ENCODE measurements around the gene ZNF236. TPM values are rescaled to one million over a fixed set of nuclear protein-coding genes. Genes with fewer than 3 reads are reported as not detected.

The ZNF236 gene
- total RNA-seq, 1 donor from 2014 or later: 13.3 TPM

GRCh38 chr18:76824145-76824676 lies 1.9 kb downstream of the ZNF236 start:
- DNase-seq (ENCODE audit: low read depth): no peak

DNA sequence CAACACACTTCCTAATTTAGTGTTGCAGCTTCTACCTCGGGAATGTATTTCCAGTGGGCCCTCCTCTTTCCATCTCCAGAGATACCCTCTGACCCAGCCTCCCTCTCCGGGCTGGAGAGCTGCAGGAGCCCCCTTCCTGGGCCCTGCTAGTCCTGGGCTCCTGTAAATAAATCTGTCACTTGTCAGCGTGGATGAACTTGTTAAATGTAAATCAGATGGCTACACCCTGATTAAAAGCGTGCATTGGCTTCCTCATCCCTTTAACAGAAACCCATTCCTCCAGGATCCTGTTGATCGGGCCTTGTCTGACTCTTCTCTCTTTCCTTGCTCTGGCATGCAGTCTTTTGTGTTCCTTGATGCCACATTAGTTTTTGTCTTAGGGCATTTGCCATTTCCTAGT lies 2.4 kb downstream of the ZNF236 start:
- Histone ChIP-seq H3K79me2 (ENCODE audit: insufficient read depth, low read length) (peaks cover 88% of the 10 kb centered on the region), H3K27ac (ENCODE audit: low read depth, low read length) (no peak overlapping the region), H3K4me3 (ENCODE audit: insufficient read depth, low read depth, low read length) (no peak overlapping the region), H3K36me3 (ENCODE audit: insufficient read depth, low read length) (peaks cover 4% of the 10 kb centered on the region), H3K9ac (ENCODE audit: low read length) (no peak overlapping the region), H3K9me3 (ENCODE audit: insufficient read depth, low read depth, low read length) (no peaks in the 10 kb centered on the region), H3K4me1 (ENCODE audit: insufficient read depth, low read length) (peaks cover 15% of the 10 kb centered on the region), H3K27me3 (ENCODE audit: insufficient read depth, low read length) (no peaks in the 10 kb centered on the region), H2AFZ (ENCODE audit: low read depth, low read length) (no peak overlapping the region), H3K4me2 (ENCODE audit: low read length) (peak overlapping the region; percentile 91), H4K20me1 (ENCODE audit: insufficient read depth, low read length) (peaks cover 18% of the 10 kb centered on the region)
- H3K9me3 Mint-ChIP-seq (ENCODE audit: unreplicated experiment): no peaks in the 10 kb centered on the region
- peaks cover 23% of the 10 kb centered on the region for H3K4me1 Mint-ChIP-seq (ENCODE audit: low read depth, unreplicated experiment)
- H3K36me3 Mint-ChIP-seq (ENCODE audit: low read depth, unreplicated experiment): peaks cover 4% of the 10 kb centered on the region
- no peak overlapping the region for H3K27ac Mint-ChIP-seq (ENCODE audit: unreplicated experiment)
- no peak for DNase-seq (ENCODE audit: low read depth)
- H3K27me3 Mint-ChIP-seq (ENCODE audit: low read depth, unreplicated experiment): no peaks in the 10 kb centered on the region
- TF ChIP-seq EZH2 (IDR thresholded peaks at IDR 0.05; ENCODE audit: insufficient read depth, low read length): no peak
- TF ChIP-seq, protein P1, sequence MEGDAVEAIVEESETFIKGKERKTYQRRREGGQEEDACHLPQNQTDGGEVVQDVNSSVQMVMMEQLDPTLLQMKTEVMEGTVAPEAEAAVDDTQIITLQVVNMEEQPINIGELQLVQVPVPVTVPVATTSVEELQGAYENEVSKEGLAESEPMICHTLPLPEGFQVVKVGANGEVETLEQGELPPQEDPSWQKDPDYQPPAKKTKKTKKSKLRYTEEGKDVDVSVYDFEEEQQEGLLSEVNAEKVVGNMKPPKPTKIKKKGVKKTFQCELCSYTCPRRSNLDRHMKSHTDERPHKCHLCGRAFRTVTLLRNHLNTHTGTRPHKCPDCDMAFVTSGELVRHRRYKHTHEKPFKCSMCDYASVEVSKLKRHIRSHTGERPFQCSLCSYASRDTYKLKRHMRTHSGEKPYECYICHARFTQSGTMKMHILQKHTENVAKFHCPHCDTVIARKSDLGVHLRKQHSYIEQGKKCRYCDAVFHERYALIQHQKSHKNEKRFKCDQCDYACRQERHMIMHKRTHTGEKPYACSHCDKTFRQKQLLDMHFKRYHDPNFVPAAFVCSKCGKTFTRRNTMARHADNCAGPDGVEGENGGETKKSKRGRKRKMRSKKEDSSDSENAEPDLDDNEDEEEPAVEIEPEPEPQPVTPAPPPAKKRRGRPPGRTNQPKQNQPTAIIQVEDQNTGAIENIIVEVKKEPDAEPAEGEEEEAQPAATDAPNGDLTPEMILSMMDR (IDR thresholded peaks at IDR 0.05; ENCODE audit: insufficient read depth, low read depth, low read length): no peak
- no peak overlapping the region for H3K4me3 Mint-ChIP-seq (ENCODE audit: unreplicated experiment)
- FAIRE-seq: no peak

More at GRCh38 chr18:76824145-76824676, 1.9 kb downstream of the ZNF236 start:
- Histone ChIP-seq H3K4me2 (ENCODE audit: low read length) (peak overlapping the region; percentile 91), H3K9ac (ENCODE audit: low read length) (peak overlapping the region; percentile 95), H2AFZ (ENCODE audit: low read depth, low read length) (no peak overlapping the region), H3K36me3 (ENCODE audit: insufficient read depth, low read length) (peaks cover 4% of the 10 kb centered on the region), H3K4me1 (ENCODE audit: insufficient read depth, low read length) (peaks cover 15% of the 10 kb centered on the region), H3K9me3 (ENCODE audit: insufficient read depth, low read depth, low read length) (no peaks in the 10 kb centered on the region), H3K79me2 (ENCODE audit: insufficient read depth, low read length) (peaks cover 88% of the 10 kb centered on the region), H3K27ac (ENCODE audit: low read depth, low read length) (no peak overlapping the region), H3K27me3 (ENCODE audit: insufficient read depth, low read length) (no peaks in the 10 kb centered on the region), H4K20me1 (ENCODE audit: insufficient read depth, low read length) (peaks cover 18% of the 10 kb centered on the region), H3K4me3 (ENCODE audit: insufficient read depth, low read depth, low read length) (peak overlapping the region; percentile 76)
- no peaks in the 10 kb centered on the region for H3K9me3 Mint-ChIP-seq (ENCODE audit: unreplicated experiment)
- peaks cover 23% of the 10 kb centered on the region for H3K4me1 Mint-ChIP-seq (ENCODE audit: low read depth, unreplicated experiment)
- H3K36me3 Mint-ChIP-seq (ENCODE audit: low read depth, unreplicated experiment): peaks cover 1% of the 10 kb centered on the region
- peak overlapping the region; percentile 30 for H3K27ac Mint-ChIP-seq (ENCODE audit: unreplicated experiment)
- FAIRE-seq: no peak
- H3K27me3 Mint-ChIP-seq (ENCODE audit: low read depth, unreplicated experiment): no peaks in the 10 kb centered on the region
- TF ChIP-seq, protein P1 (IDR thresholded peaks at IDR 0.05; ENCODE audit: insufficient read depth, low read depth, low read length): no peak
- TF ChIP-seq EZH2 (IDR thresholded peaks at IDR 0.05; ENCODE audit: insufficient read depth, low read length): no peak
- peak overlapping the region; percentile 92 for H3K4me3 Mint-ChIP-seq (ENCODE audit: unreplicated experiment)
